NOMO-1 treated with DMSO at 0.1 percent for 48 hours (cell line): ENCODE data around the gene RNPEP.
"Not testable (repeated sequence)": the region's sequence is repeated elsewhere in the genome, so short reads cannot be mapped to it uniquely, and the experiment has no call there.

Experiments used
- DNase-seq: peaks from one replicate; lab custom pipeline; 2025; ENCODE audit not compliant: unreplicated experiment; lab: John Stamatoyannopoulos, UW

RNPEP gene

GRCh38 chr1:201982623-201983379 lies at the start of gene RNPEP:
Gene RNPEP, plus strand, starts transcription at chr1:201982648. Its CDS starts 19 bp downstream, at chr1:201982667.
- peak; percentile 77 for DNase-seq

GRCh38 chr1:201933840-201934430 lies 48.5 kb upstream of the RNPEP start:
- no peak for DNase-seq

GRCh38 chr1:201937624-201938213 lies 44.7 kb upstream of the RNPEP start:
- no peak for DNase-seq

- no peak for DNase-seq
These were observed 43.9 kb upstream of the RNPEP start for GRCh38 chr1:201938440-201939035.

- DNase-seq, result no peak
These were observed 43.3 kb upstream of the RNPEP start for GRCh38 chr1:201939148-201939547.

- DNase-seq, result no peak
These were observed 42.9 kb upstream of the RNPEP start for GRCh38 chr1:201939574-201939973.

GRCh38 chr1:201940316-201940715 lies 42.1 kb upstream of the RNPEP start:
- not testable (repeated sequence) for DNase-seq

- DNase-seq, result no peak
These were observed 40.9 kb upstream of the RNPEP start for GRCh38 chr1:201941420-201942128.

- DNase-seq, result no peak
These were observed 40.3 kb upstream of the RNPEP start for GRCh38 chr1:201942129-201942495.

GRCh38 chr1:201944002-201944401 lies 38.4 kb upstream of the RNPEP start:
- DNase-seq, result no peak

- no peak for DNase-seq
These were observed 37.8 kb upstream of the RNPEP start for GRCh38 chr1:201944639-201945038.

- no peak for DNase-seq
These were observed 37.3 kb upstream of the RNPEP start for GRCh38 chr1:201945157-201945556.

- no peak for DNase-seq
These were observed 36.6 kb upstream of the RNPEP start for GRCh38 chr1:201945863-201946223.

GRCh38 chr1:201946224-201946908 lies 36.1 kb upstream of the RNPEP start, which contains the start of gene LMOD1:
Gene LMOD1, minus strand, starts transcription at chr1:201946548. Its CDS starts 208 bp downstream, at chr1:201946340.
- no peak for DNase-seq

GRCh38 chr1:201947697-201948008 lies 34.8 kb upstream of the RNPEP start:
- no peak for DNase-seq

- DNase-seq, result no peak
These were observed 33.0 kb upstream of the RNPEP start for GRCh38 chr1:201949491-201949890.

- no peak for DNase-seq
These were observed 28.0 kb upstream of the RNPEP start for GRCh38 chr1:201954263-201955008.

GRCh38 chr1:201955009-201955728 lies 27.3 kb upstream of the RNPEP start, which contains the start of gene TIMM17A:
Gene TIMM17A, plus strand, starts transcription at chr1:201955503. Its CDS starts 24 bp downstream, at chr1:201955527.
- peak; percentile 98 for DNase-seq

- peak; percentile 53 for DNase-seq
These were observed 26.7 kb upstream of the RNPEP start for GRCh38 chr1:201955729-201956143.
